NCI-H2029 (cell line): ENCODE measurements around the gene ACBD6.
"Not testable (repeated sequence)": the region's sequence is repeated elsewhere in the genome, so short reads cannot be mapped to it uniquely, and the experiment has no call there.

Experiments
- DNase-seq: peaks from one replicate; lab custom pipeline; 2025; lab: John Stamatoyannopoulos, UW

The ACBD6 gene

DNA sequence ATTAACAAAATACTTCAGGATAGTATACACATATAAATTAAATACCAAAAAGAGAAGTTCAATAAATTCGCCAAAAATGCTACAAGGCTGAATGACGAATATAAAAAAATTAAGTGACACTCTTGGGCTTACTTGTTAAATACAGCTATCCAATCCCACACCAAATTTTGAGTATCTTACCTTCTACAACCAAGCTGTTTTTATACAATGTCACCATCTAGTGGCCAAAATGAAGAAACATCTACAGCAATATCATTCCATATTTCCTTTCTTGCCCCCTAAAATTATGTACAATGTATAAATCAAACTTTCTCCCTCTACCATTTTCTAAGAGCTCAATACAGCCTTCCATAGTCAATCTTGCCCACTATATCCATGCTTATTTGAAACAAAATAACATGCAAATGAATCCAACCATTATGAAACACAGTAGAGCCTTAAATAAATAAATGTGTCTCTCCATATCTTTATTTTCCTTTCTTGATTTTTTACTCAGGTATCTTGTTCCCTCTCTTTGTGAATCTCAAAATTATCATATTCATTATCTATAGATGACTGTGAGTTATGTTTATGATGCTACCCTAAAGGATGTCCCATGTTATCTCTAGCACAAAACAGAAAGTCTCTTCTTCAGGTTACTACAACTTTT, 86.3 kb downstream of the ACBD6 start:
- DNase-seq: peak; percentile 38

DNA sequence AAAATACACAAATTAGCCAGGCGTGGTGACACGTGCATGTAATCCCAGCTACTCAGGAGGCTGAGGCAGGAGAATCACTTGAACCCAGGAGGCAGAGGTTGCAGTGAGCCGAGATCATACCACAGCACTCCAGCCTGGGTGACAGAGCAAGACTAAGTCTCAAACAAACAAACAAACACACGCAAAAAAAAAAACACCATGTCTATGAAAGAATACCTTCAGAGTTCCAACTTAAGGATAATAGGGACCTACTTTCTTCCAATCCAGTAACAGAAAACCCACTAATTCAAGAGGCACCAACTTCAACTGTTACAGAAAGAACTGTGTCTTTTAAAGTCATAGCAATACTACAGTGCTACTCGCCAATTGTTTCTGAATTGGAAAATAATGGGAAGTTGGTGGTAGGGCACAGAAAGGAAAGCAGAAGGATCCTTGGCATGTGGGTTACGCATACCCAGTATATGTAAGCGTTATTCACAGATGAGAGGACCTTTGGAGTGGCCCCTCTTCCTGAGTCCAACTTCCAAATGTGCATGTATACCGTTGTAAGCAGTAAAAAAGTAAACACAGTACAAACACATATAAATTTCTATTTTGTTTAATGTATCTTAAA, 87.0 kb downstream of the ACBD6 start:
- DNase-seq: no peak

GRCh38 chr1:180412583-180412982, 89.8 kb downstream of the ACBD6 start:
- DNase-seq: no peak

GRCh38 chr1:180408128-180408527, 94.2 kb downstream of the ACBD6 start:
- DNase-seq: not testable (repeated sequence)

DNA sequence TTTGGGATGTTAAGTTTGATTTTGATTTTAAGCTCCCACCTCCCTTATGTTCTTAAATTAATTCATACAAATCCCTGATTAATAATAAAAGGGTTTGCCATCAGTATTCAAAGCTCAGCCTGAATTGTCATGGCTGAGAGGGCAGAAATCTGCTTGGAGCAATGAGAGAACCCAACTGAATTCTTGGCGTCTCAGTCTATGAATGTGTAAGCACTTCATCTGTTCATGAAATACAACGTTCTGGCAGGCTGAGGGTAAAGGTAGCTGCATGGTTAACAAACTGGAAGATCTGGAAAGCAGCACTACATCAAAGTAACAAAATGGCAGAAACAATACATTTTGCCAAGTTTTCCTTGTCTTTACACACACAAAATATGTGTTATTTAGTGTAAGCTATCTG, 95.3 kb downstream of the ACBD6 start:
- DNase-seq: no peak

DNA sequence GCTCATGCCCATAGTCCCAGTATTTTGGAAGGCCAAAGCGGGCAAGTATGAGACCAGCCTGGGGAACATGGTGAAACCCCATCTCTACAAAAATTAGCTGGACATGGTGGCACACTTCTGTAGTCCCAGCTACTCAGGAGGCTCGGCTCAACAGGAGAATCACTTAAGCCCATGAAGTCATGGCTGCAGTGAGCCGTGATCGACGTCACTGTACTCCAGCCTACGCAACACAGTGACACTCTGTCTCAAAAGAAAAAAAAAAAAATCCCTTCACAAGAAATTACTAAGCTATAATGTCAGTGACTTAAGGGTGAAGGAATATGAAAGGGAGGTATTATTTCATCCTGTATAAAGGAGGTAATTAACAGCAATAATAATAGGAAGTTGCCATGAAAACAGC, 99.8 kb downstream of the ACBD6 start:
- no peak for DNase-seq

- DNase-seq: no peak
Observed at GRCh38 chr1:180402001-180402400, 100.4 kb downstream of the ACBD6 start.

GRCh38 chr1:180397175-180397574, 105.2 kb downstream of the ACBD6 start:
- DNase-seq: no peak

- no peak for DNase-seq
Observed at GRCh38 chr1:180392427-180393145, 109.8 kb downstream of the ACBD6 start.

- no peak for DNase-seq
Observed at GRCh38 chr1:180392020-180392419, 110.4 kb downstream of the ACBD6 start.

DNA sequence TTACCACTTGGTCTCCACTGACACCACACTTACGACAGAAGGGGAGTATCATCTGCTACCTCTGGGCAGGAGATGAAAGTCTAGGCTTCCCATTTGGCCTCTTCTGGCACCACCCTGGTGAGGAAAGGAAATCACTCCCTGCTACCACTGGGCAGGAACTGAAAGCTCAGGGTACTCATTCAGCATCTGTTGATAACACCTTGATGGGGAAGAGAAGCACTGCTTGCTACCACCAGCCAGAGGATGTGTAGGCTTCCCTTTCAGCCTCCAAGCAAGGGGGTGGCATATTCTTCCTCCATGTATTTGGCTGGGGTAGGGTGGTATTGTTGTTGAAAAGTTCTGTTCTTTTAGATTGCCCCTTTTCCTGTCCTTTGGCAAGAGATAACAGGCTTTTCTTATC, 115.0 kb downstream of the ACBD6 start:
- DNase-seq: no peak

DNA sequence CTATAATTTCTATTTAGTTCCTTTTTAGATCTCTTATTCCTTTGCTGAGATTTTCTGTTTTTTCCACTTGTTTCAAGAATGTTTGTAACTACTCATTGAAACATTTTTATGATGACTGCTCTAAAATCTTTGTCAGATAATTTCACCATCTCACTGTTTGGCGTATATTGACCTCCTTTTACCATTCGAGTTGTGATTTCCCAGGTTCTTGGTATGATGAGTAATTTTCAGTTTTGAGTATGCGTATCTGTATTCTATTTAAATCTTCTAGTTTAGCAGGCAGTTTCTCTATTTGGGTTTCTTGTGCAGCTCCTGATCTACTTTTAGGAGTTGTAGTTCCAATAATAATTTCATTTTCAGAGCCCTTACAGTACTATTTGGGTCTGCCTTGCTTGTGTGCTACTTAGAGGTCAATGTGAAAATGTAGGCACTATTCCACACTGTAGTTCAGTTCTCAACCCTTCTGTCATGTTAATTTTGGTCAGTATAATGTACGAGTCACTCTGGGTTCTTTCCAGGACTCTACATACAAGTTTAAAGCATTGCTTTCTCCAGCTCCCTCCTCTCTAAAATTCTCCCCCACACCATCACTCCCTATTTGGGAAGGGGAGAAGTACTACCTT, 115.5 kb downstream of the ACBD6 start:
- DNase-seq: no peak

- no peak for DNase-seq
Observed at GRCh38 chr1:180385144-180385543, 117.2 kb downstream of the ACBD6 start.

DNA sequence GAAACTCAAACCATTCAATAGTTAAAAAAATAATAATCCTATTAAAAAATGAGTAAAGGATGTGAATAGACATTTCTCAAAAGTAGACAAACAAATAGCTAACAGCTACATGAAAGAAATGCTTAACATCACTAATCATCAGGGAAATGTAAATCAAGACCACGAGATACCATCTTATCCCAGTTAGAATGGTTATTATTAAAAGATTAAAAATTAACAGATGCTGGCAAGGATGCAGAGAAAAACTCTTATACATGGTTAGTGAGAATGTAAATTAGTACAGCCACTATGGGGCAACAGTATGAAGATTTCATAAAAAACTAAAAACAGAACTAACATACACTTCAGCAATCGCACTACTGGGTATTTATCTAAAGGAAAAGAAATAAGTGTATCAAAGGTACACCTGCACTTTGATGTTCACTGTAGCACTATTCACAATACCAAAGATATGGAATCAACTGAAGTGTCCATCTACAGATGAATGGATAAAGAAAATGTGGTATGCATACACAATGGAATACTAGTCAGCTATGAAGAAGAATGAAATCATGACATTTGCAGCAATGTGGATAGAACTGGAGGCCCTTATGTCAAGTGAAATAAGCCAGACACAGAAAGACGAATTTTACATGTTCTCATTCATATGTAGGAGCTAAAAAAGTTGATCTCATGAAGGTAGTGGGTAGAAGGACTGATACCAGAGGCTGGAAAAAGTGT, 117.9 kb downstream of the ACBD6 start:
- DNase-seq: no peak

GRCh38 chr1:180382326-180383115, 119.9 kb downstream of the ACBD6 start:
- no peak for DNase-seq

- DNase-seq: no peak
Observed at GRCh38 chr1:180381184-180381580, 121.2 kb downstream of the ACBD6 start.

- no peak for DNase-seq
Observed at GRCh38 chr1:180380259-180381183, 121.9 kb downstream of the ACBD6 start.

DNA sequence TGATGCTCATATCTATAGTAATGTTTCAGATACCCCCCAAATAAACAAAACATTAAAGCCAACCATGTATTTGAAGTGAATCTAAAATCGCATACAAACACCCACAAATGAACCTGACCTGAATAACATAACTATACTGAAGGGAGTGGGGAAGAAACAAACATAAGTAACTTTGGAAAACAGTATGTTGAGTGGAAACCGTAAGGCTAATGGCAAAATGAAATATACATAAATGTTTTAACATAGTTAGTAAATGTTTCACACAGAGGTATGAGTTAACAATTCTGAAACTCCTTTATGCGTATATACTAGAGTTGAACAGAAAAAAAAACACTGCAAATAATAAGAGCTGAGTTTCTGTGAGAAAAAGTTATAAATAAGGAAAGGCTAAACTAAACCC, 125.6 kb downstream of the ACBD6 start:
- DNase-seq: no peak

DNA sequence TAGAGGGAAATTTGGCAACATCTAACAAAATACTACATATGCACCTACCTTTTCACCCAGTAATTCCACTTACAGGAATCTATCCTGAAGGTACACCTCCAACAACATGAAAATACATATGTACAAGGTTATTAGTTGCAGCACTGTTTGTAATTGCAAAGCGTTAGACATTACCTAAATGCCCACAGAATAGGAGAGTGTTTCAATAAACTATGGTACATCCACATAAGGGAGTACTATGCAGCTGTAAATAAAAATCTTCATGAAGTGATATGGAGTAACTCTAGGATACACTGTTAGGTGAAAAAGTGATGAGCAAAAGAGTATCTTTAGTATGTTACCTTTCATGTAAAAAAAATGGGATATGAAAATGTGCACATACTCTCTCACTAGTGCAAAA, 126.1 kb downstream of the ACBD6 start:
- no peak for DNase-seq

GRCh38 chr1:180372728-180373127, 129.6 kb downstream of the ACBD6 start:
- no peak for DNase-seq
